T-helper 2 cell treated with Interferon-gamma antibody and Interleukin-4, amounts not matched to agents 5 μg/mL and 100 μg/mL, for 36 hours (primary cell): ENCODE measurements around the gene CASQ2.
A peak's percentile ranks its signal among the peaks of the same experiment; 100 is the strongest.

ENCODE experiments used
- DNase-seq: peaks from one replicate; pipeline ENCODE4 v3.0.0; 2021; ENCODE audit warnings: low spot score
- H3K27ac Mint-ChIP-seq: one replicate; pipeline ENCODE4 v1.8.0; 2021; ENCODE audit warnings: mild to moderate bottlenecking, mixed read lengths
- H3K27me3 Mint-ChIP-seq: one replicate; pipeline ENCODE4 v1.8.0; 2021; ENCODE audit warnings: low read depth, mixed read lengths
- H3K36me3 Mint-ChIP-seq: one replicate; pipeline ENCODE4 v1.8.0; 2021; ENCODE audit warnings: low read depth, mixed read lengths
- H3K4me1 Mint-ChIP-seq: one replicate; pipeline ENCODE4 v1.8.0; 2021; ENCODE audit warnings: low read depth, mixed read lengths
- H3K4me3 Mint-ChIP-seq: one replicate; pipeline ENCODE4 v1.8.0; 2022; ENCODE audit warnings: mild to moderate bottlenecking, moderate library complexity, mixed read lengths
- H3K9me3 Mint-ChIP-seq: one replicate; pipeline ENCODE4 v1.8.0; 2021; ENCODE audit warnings: mixed read lengths

Gene CASQ2

GRCh38 chr1:115682792-115683191 lies 85.7 kb downstream of the CASQ2 start:
- Mint-ChIP-seq H3K27me3 (no peaks in the 10 kb centered on the region), H3K36me3 (peaks cover 22% of the 10 kb centered on the region), H3K27ac (no peak overlapping the region), H3K4me1 (peaks cover 10% of the 10 kb centered on the region), H3K4me3 (no peak overlapping the region), H3K9me3 (no peaks in the 10 kb centered on the region)
- DNase-seq, result no peak

DNA sequence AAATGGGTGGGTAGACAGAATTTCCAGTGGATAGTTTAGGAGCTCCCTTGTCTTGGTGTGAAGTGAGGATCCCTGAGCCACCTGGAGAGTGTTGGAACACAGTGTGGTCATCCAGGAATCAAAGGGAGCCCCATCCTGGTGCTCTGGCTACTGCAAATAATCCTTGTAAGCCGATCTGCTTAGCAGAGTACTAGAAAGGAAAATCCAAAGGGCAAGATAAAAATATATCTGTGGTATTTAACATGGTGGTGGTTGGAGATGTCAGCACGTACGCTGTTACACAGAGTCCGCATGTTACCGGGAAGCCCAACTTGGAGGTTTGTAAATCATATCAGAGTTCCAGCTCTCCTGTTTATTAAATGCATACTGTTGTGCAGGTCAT lies 87.8 kb downstream of the CASQ2 start:
- Mint-ChIP-seq H3K36me3 (peaks cover 18% of the 10 kb centered on the region), H3K27ac (no peak overlapping the region), H3K27me3 (no peaks in the 10 kb centered on the region), H3K4me1 (peaks cover 14% of the 10 kb centered on the region), H3K4me3 (no peak overlapping the region), H3K9me3 (no peaks in the 10 kb centered on the region)
- no peak for DNase-seq

- no peaks in the 10 kb centered on the region for H3K27me3 Mint-ChIP-seq
- DNase-seq, result no peak
- peaks cover 14% of the 10 kb centered on the region for H3K4me1 Mint-ChIP-seq
- no peaks in the 10 kb centered on the region for H3K9me3 Mint-ChIP-seq
- H3K4me3 Mint-ChIP-seq, result no peak overlapping the region
- H3K36me3 Mint-ChIP-seq, result peaks cover 14% of the 10 kb centered on the region
- no peak overlapping the region for H3K27ac Mint-ChIP-seq
Observed at GRCh38 chr1:115679141-115679611, 89.3 kb downstream of the CASQ2 start.

DNA sequence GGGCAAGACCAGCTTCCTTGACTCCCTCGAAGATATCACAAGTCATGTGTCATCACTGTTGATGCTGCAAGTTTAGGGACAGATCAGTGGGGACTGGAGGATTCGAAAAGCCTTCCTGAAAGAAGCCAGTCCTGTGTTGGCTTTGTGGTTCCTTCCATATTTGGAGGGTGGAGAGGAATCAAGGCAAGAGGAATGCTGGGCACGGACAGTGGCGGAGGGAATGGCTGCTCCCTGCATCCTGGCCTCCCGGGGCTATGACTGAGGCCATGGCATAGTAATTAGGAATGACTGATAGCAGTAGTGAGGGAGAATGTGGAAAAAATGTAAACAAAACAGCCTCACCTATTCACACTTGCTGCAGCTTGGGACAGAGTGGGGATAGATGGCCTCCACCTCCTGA lies 90.4 kb downstream of the CASQ2 start:
- Mint-ChIP-seq H3K4me3 (no peak overlapping the region), H3K9me3 (no peaks in the 10 kb centered on the region), H3K27ac (no peak overlapping the region), H3K4me1 (peaks cover 14% of the 10 kb centered on the region), H3K36me3 (peaks cover 9% of the 10 kb centered on the region), H3K27me3 (no peaks in the 10 kb centered on the region)
- no peak for DNase-seq

GRCh38 chr1:115677565-115677964 lies 90.9 kb downstream of the CASQ2 start:
- no peak overlapping the region for H3K4me3 Mint-ChIP-seq
- H3K9me3 Mint-ChIP-seq, result no peaks in the 10 kb centered on the region
- H3K36me3 Mint-ChIP-seq, result peaks cover 6% of the 10 kb centered on the region
- no peak for DNase-seq
- H3K27me3 Mint-ChIP-seq, result no peaks in the 10 kb centered on the region
- H3K4me1 Mint-ChIP-seq, result peaks cover 12% of the 10 kb centered on the region
- no peak overlapping the region for H3K27ac Mint-ChIP-seq

GRCh38 chr1:115677182-115677555 lies 91.3 kb downstream of the CASQ2 start:
- DNase-seq, result no peak
- H3K4me3 Mint-ChIP-seq, result no peak overlapping the region
- no peaks in the 10 kb centered on the region for H3K27me3 Mint-ChIP-seq

DNA sequence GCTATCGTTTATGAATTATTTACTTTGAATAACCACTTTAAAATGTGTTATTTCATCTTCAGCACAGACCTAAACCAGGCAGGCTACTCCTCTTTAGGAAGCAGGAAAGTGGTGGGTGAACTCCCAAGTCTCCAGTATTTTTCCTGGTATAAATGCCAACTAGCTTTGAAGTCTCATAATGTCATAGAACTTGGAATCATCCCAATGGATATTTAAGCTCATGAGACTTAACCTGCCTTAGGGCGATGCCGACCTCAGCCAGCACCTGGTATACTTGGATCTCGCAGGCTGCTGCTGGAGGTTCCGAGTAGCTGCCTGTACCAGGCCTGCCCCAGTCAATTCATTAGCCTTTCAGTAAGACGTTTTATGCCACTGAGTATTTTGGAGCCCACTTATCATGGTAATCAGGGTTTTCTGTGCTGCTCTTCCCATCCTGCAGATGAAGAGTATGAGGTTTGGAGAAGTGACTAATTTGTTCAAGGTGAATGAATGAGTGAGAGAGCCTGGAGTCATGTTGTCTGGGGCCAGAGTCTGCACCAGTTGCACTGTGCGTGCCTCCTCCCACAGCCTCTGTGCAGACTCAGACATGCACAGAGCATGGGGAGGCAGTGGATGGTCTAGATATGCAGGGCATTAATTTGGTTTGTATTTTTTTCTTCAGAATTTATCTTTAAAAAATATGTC lies 91.9 kb downstream of the CASQ2 start:
- Mint-ChIP-seq H3K4me3 (no peak overlapping the region), H3K4me1 (peaks cover 10% of the 10 kb centered on the region), H3K36me3 (peaks cover 7% of the 10 kb centered on the region), H3K27me3 (no peaks in the 10 kb centered on the region), H3K9me3 (no peaks in the 10 kb centered on the region), H3K27ac (no peak overlapping the region)
- DNase-seq, result no peak

More at GRCh38 chr1:115677182-115677555, 91.3 kb downstream of the CASQ2 start:
- Mint-ChIP-seq H3K36me3 (peaks cover 7% of the 10 kb centered on the region), H3K9me3 (no peaks in the 10 kb centered on the region), H3K4me1 (peaks cover 10% of the 10 kb centered on the region), H3K27ac (no peak overlapping the region)

GRCh38 chr1:115672224-115673009 lies 96.1 kb downstream of the CASQ2 start:
- H3K4me3 Mint-ChIP-seq, result no peak overlapping the region
- no peak for DNase-seq
- H3K4me1 Mint-ChIP-seq, result peaks cover 30% of the 10 kb centered on the region
- no peaks in the 10 kb centered on the region for H3K27me3 Mint-ChIP-seq
- peaks cover 30% of the 10 kb centered on the region for H3K36me3 Mint-ChIP-seq
- H3K9me3 Mint-ChIP-seq, result peaks cover 13% of the 10 kb centered on the region
- H3K27ac Mint-ChIP-seq, result no peak overlapping the region

DNA sequence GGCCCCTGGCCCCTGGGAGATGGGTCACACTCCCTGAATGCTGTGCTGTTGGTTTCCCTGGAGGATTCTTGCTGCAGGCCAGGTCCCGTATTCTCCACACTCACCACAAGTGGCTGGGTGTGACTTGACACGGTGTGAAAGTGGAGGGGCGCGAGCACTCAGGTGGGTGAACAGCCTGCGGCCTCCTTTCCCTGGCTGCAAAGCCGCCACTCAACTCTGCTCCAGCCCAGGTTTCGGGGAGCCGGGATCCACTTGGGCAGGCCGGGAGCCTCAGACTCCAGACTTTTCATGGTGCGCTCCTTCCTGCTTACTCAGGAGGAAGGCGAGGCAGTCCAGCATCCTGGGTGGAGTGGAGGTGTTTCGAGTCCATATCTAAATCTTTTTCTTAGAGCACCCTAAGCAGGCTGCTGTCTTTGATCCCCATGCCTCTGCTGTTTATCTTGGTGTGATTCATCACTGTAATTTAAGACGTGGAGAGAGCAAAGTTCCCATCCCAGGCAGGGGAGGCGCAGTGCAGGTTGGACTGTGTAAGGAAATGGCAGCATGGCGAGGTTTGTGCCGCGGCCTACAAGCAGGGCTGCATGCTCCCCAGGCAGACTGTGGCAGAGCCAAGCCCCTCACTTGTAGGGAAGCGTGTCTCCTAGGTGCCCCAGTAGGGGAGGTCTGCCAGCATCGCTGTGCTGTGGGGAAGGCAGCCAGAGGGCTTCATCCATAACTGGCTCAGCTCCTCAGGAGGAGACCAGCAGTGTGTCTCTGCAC lies 97.2 kb downstream of the CASQ2 start:
- Mint-ChIP-seq H3K9me3 (peaks cover 13% of the 10 kb centered on the region), H3K4me3 (no peak overlapping the region), H3K27ac (no peak overlapping the region), H3K36me3 (peaks cover 36% of the 10 kb centered on the region), H3K4me1 (peaks cover 30% of the 10 kb centered on the region), H3K27me3 (no peaks in the 10 kb centered on the region)
- DNase-seq, result no peak

- Mint-ChIP-seq H3K4me3 (no peak overlapping the region), H3K27ac (no peak overlapping the region), H3K4me1 (peaks cover 26% of the 10 kb centered on the region), H3K9me3 (peaks cover 13% of the 10 kb centered on the region), H3K27me3 (no peaks in the 10 kb centered on the region), H3K36me3 (peaks cover 41% of the 10 kb centered on the region)
- DNase-seq, result no peak
Observed at GRCh38 chr1:115670476-115671175, 97.9 kb downstream of the CASQ2 start.

DNA sequence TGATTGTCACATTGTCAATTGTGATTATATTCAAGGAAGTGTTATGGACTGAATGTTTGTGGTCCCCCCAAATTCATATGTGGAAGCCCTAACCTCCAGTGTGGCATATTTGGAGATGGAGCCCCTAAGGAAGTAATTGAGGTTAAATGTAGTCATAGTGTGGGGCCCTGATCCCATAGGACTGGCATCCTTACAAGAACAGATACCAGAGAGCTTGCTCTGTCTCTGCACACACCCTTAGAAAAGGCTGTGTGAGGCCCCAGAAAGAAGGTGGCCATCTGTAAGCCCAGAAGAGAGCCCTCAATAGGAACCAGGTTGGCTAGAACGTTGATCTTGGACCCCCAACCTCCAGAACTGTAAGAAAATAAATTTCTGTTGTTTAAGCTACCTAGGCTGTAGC lies 98.6 kb downstream of the CASQ2 start:
- H3K4me1 Mint-ChIP-seq, result peaks cover 26% of the 10 kb centered on the region
- H3K27ac Mint-ChIP-seq, result no peak overlapping the region
- no peaks in the 10 kb centered on the region for H3K27me3 Mint-ChIP-seq
- no peak for DNase-seq
- H3K4me3 Mint-ChIP-seq, result no peak overlapping the region
- H3K9me3 Mint-ChIP-seq, result peaks cover 13% of the 10 kb centered on the region
- peaks cover 42% of the 10 kb centered on the region for H3K36me3 Mint-ChIP-seq

GRCh38 chr1:115669002-115669673 lies 99.4 kb downstream of the CASQ2 start:
- no peaks in the 10 kb centered on the region for H3K27me3 Mint-ChIP-seq
- H3K36me3 Mint-ChIP-seq, result peaks cover 46% of the 10 kb centered on the region
- peaks cover 13% of the 10 kb centered on the region for H3K9me3 Mint-ChIP-seq
- H3K27ac Mint-ChIP-seq, result no peak overlapping the region
- H3K4me3 Mint-ChIP-seq, result no peak overlapping the region
- peak; percentile 30 for DNase-seq
- H3K4me1 Mint-ChIP-seq, result peaks cover 26% of the 10 kb centered on the region

- DNase-seq, result no peak
- H3K36me3 Mint-ChIP-seq, result peaks cover 51% of the 10 kb centered on the region
- H3K9me3 Mint-ChIP-seq, result peaks cover 13% of the 10 kb centered on the region
- peaks cover 26% of the 10 kb centered on the region for H3K4me1 Mint-ChIP-seq
- no peaks in the 10 kb centered on the region for H3K27me3 Mint-ChIP-seq
- no peak overlapping the region for H3K27ac Mint-ChIP-seq
- H3K4me3 Mint-ChIP-seq, result no peak overlapping the region
Observed at GRCh38 chr1:115668579-115668978, 99.9 kb downstream of the CASQ2 start.
